Trophoblast cell (in vitro differentiated cells and primary cell): ENCODE data around the gene AK5.

Experiments
- DNase-seq, 2 donors: peaks; one replicate each; pipeline ENCODE4 v3.0.0-alpha.2; 2016
- H2AFZ ChIP-seq: 2 replicates; pipeline ENCODE4 v1.6.1; 2013; ENCODE audit warnings: low read length, moderate library complexity, mild to moderate bottlenecking; ENCODE audit not compliant: insufficient read depth, poor library complexity
- H2AK5ac ChIP-seq: 2 replicates; pipeline ENCODE4 v1.6.1; 2013; ENCODE audit warnings: mild to moderate bottlenecking, low read length
- H2BK120ac ChIP-seq: 2 replicates; pipeline ENCODE4 v1.6.1; 2013; ENCODE audit warnings: low read length, mild to moderate bottlenecking, moderate library complexity; ENCODE audit not compliant: insufficient read depth, poor library complexity
- H2BK12ac ChIP-seq: 2 replicates; pipeline ENCODE4 v1.6.1; 2013; ENCODE audit warnings: mild to moderate bottlenecking, low read length, moderate library complexity
- H2BK5ac ChIP-seq: 2 replicates; pipeline ENCODE4 v1.6.1; 2013; ENCODE audit warnings: low read length, low read depth, moderate library complexity, mild to moderate bottlenecking; ENCODE audit not compliant: poor library complexity
- H3K14ac ChIP-seq: 2 replicates; pipeline ENCODE4 v1.6.1; 2013; ENCODE audit warnings: mild to moderate bottlenecking, low read length
- H3K18ac ChIP-seq: 2 replicates; pipeline ENCODE4 v1.6.1; 2013; ENCODE audit warnings: mild to moderate bottlenecking, low read length
- H3K23ac ChIP-seq: 2 replicates; pipeline ENCODE4 v1.6.1; 2013; ENCODE audit warnings: low read length
- H3K27ac ChIP-seq: 2 replicates; pipeline ENCODE4 v1.5.1; 2013; ENCODE audit warnings: low read depth, mild to moderate bottlenecking, inconsistent platforms, low read length, moderate library complexity
- H3K27me3 ChIP-seq: 2 replicates; pipeline ENCODE4 v1.6.1; 2013; ENCODE audit warnings: inconsistent platforms, mild to moderate bottlenecking, low read length, moderate library complexity; ENCODE audit not compliant: insufficient read depth
- H3K36me3 ChIP-seq, 2 experiments: 1 replicate in 1 of 2; 2 replicates in 1 of 2; pipeline ENCODE4 v1.6.1; 2013; ENCODE audit warnings: low read length in 2 of 2, mild to moderate bottlenecking in 2 of 2, moderate library complexity in 1 of 2; ENCODE audit not compliant: insufficient read depth in 2 of 2, control insufficient read depth in 1 of 2
- H3K4ac ChIP-seq: 2 replicates; pipeline ENCODE4 v1.6.1; 2013; ENCODE audit warnings: low read depth, mild to moderate bottlenecking, low read length, moderate library complexity
- H3K4me1 ChIP-seq, 2 experiments: 1 replicate in 1 of 2; 2 replicates in 1 of 2; pipeline ENCODE4 v1.6.1; 2013; ENCODE audit warnings: low read length in 2 of 2, mild to moderate bottlenecking in 2 of 2, moderate library complexity in 1 of 2; ENCODE audit not compliant: insufficient read depth in 2 of 2, control insufficient read depth in 1 of 2
- H3K4me2 ChIP-seq: 2 replicates; pipeline ENCODE4 v1.6.1; 2013; ENCODE audit warnings: inconsistent platforms, mild to moderate bottlenecking, low read length, moderate library complexity
- H3K4me3 ChIP-seq: 2 replicates; pipeline ENCODE4 v1.5.1; 2013; ENCODE audit warnings: mild to moderate bottlenecking, low read depth, low read length, inconsistent platforms
- H3K79me1 ChIP-seq: one replicate; pipeline ENCODE4 v1.6.1; 2013; ENCODE audit warnings: low read length
- H3K79me2 ChIP-seq: 2 replicates; pipeline ENCODE4 v1.6.1; 2013; ENCODE audit warnings: low read length, mild to moderate bottlenecking; ENCODE audit not compliant: control insufficient read depth, insufficient read depth, poor library complexity
- H3K9ac ChIP-seq: 2 replicates; pipeline ENCODE4 v1.6.1; 2013; ENCODE audit warnings: mild to moderate bottlenecking, low read length
- H3K9me3 ChIP-seq: 2 replicates; pipeline ENCODE4 v1.6.1; 2013; ENCODE audit warnings: low read depth, mild to moderate bottlenecking, control low read depth, inconsistent platforms, low read length; ENCODE audit not compliant: insufficient read depth
- H4K12ac ChIP-seq: 2 replicates; pipeline ENCODE4 v1.6.1; 2013; ENCODE audit warnings: low read depth, mild to moderate bottlenecking, low read length, moderate library complexity
- H4K8ac ChIP-seq: 2 replicates; pipeline ENCODE4 v1.6.1; 2013; ENCODE audit warnings: low read depth, mild to moderate bottlenecking, low read length, moderate library complexity
- H4K91ac ChIP-seq: one replicate; pipeline ENCODE4 v1.6.1; 2013; ENCODE audit warnings: low read depth, mild to moderate bottlenecking, low read length, moderate library complexity
- WGBS: extraction: QIAGEN DNeasy Blood & Tissue Kit; methylation state at CpG from one replicate; pipeline ENCODE4 v1.1.7; 2013; ENCODE audit warnings: missing lambda C conversion rate; ENCODE audit not compliant: insufficient read length, insufficient coverage; ENCODE audit errors: extremely low coverage; 5-methylcytosine and 5-hydroxymethylcytosine counted together

The AK5 gene

GRCh38 chr1:77484926-77485325 lies 203.1 kb downstream of the AK5 start:
- H4K91ac ChIP-seq = no peak overlapping the region
- WGBS = no CpG with 5 or more reads among the region's 2 CpGs

GRCh38 chr1:77487631-77488030 lies 205.8 kb downstream of the AK5 start:
- no peak overlapping the region for H2AFZ ChIP-seq
- no peaks in the 10 kb centered on the region for H3K4me1 ChIP-seq
- H2AK5ac ChIP-seq = no peak overlapping the region
- H3K79me2 ChIP-seq = no peaks in the 10 kb centered on the region
- H3K4ac ChIP-seq = no peak overlapping the region
- WGBS = no CpG with 5 or more reads among the region's 1 CpG
- no peak for DNase-seq
- no peak overlapping the region for H3K4me3 ChIP-seq
- H3K36me3 ChIP-seq = no peaks in the 10 kb centered on the region
- H3K9me3 ChIP-seq = no peaks in the 10 kb centered on the region
- H4K8ac ChIP-seq = no peak overlapping the region
- no peak overlapping the region for H2BK12ac ChIP-seq
- H4K12ac ChIP-seq = no peak overlapping the region
- H3K14ac ChIP-seq = no peak overlapping the region
- no peak overlapping the region for H3K9ac ChIP-seq
- H2BK120ac ChIP-seq = no peak overlapping the region
- no peak overlapping the region for H3K23ac ChIP-seq
- H3K27me3 ChIP-seq = no peaks in the 10 kb centered on the region
- no peak overlapping the region for H3K27ac ChIP-seq
- H3K79me1 ChIP-seq = no peaks in the 10 kb centered on the region
- H2BK5ac ChIP-seq = no peak overlapping the region
- no peak overlapping the region for H3K18ac ChIP-seq
- no peak overlapping the region for H4K91ac ChIP-seq
- no peak overlapping the region for H3K4me2 ChIP-seq

More at GRCh38 chr1:77484926-77485325, 203.1 kb downstream of the AK5 start:
- no peak overlapping the region for H3K23ac ChIP-seq
- no peak overlapping the region for H3K4me3 ChIP-seq
- H3K36me3 ChIP-seq = no peaks in the 10 kb centered on the region
- no peak overlapping the region for H4K12ac ChIP-seq
- H3K4ac ChIP-seq = no peak overlapping the region
- H2BK12ac ChIP-seq = no peak overlapping the region
- no peak overlapping the region for H3K14ac ChIP-seq
- H3K27me3 ChIP-seq = no peaks in the 10 kb centered on the region
- no peaks in the 10 kb centered on the region for H3K79me1 ChIP-seq
- no peak overlapping the region for H3K27ac ChIP-seq
- no peak overlapping the region for H2BK5ac ChIP-seq
- no peaks in the 10 kb centered on the region for H3K9me3 ChIP-seq
- H3K9ac ChIP-seq = no peak overlapping the region
- no peak overlapping the region for H2AK5ac ChIP-seq
- H3K4me1 ChIP-seq = no peaks in the 10 kb centered on the region
- peak in 1 of 2 donors; percentile 41 for DNase-seq
- H3K18ac ChIP-seq = no peak overlapping the region
- H4K8ac ChIP-seq = no peak overlapping the region
- no peak overlapping the region for H2AFZ ChIP-seq
- H3K79me2 ChIP-seq = no peaks in the 10 kb centered on the region
- H2BK120ac ChIP-seq = no peak overlapping the region
- H3K4me2 ChIP-seq = no peak overlapping the region

GRCh38 chr1:77489910-77490309 lies 208.1 kb downstream of the AK5 start:
- H2BK120ac ChIP-seq = no peak overlapping the region
- H4K91ac ChIP-seq = no peak overlapping the region
- no CpG with 5 or more reads among the region's 2 CpGs for WGBS

GRCh38 chr1:77494026-77494425 lies 212.2 kb downstream of the AK5 start:
- Histone ChIP-seq H3K14ac (no peak overlapping the region), H3K18ac (no peak overlapping the region), H4K91ac (no peak overlapping the region), H3K9me3 (no peaks in the 10 kb centered on the region), H3K36me3 (no peaks in the 10 kb centered on the region), H4K8ac (no peak overlapping the region), H2BK5ac (no peak overlapping the region), H3K79me2 (no peaks in the 10 kb centered on the region), H3K4ac (no peak overlapping the region), H2BK12ac (no peak overlapping the region), H2AK5ac (no peak overlapping the region), H3K23ac (no peak overlapping the region), H2AFZ (no peak overlapping the region), H3K4me1 (no peaks in the 10 kb centered on the region), H4K12ac (no peak overlapping the region), H3K27ac (no peak overlapping the region), H3K4me2 (no peak overlapping the region), H2BK120ac (no peak overlapping the region), H3K4me3 (no peak overlapping the region), H3K79me1 (no peaks in the 10 kb centered on the region), H3K9ac (no peak overlapping the region), H3K27me3 (no peaks in the 10 kb centered on the region)
- DNase-seq = no peak

More at GRCh38 chr1:77489910-77490309, 208.1 kb downstream of the AK5 start:
- no peaks in the 10 kb centered on the region for H3K36me3 ChIP-seq
- no peak overlapping the region for H2BK12ac ChIP-seq
- H3K9me3 ChIP-seq = no peaks in the 10 kb centered on the region
- no peak overlapping the region for H3K9ac ChIP-seq
- no peak overlapping the region for H2AFZ ChIP-seq
- H2AK5ac ChIP-seq = no peak overlapping the region
- no peak overlapping the region for H3K4me2 ChIP-seq
- H4K8ac ChIP-seq = no peak overlapping the region
- no peak overlapping the region for H3K4me3 ChIP-seq
- H3K14ac ChIP-seq = no peak overlapping the region
- H3K27me3 ChIP-seq = no peaks in the 10 kb centered on the region
- no peak overlapping the region for H3K18ac ChIP-seq
- H3K4me1 ChIP-seq = no peaks in the 10 kb centered on the region
- no peak overlapping the region for H3K4ac ChIP-seq
- H3K27ac ChIP-seq = no peak overlapping the region
- no peak overlapping the region for H4K12ac ChIP-seq
- no peaks in the 10 kb centered on the region for H3K79me2 ChIP-seq
- DNase-seq = peak in 1 of 2 donors; percentile 52
- H2BK5ac ChIP-seq = no peak overlapping the region
- no peak overlapping the region for H3K23ac ChIP-seq
- no peaks in the 10 kb centered on the region for H3K79me1 ChIP-seq
